Nephron (organoid): Measurements from ENCODE around the gene C11orf54.
"Not testable (repeated sequence)": the region's sequence is repeated elsewhere in the genome, so short reads cannot be mapped to it uniquely, and the experiment has no call there.

Experiments
- H3K27ac Mint-ChIP-seq, 3 experiments: 2 replicates each; pipeline ENCODE4 v1.8.0; 2020; ENCODE audit warnings: mixed read lengths in 3 of 3, mild to moderate bottlenecking in 2 of 3, moderate library complexity in 1 of 3
- H3K27me3 Mint-ChIP-seq: 2 replicates; pipeline ENCODE4 v1.8.0; 2021; ENCODE audit warnings: low read depth, mild to moderate bottlenecking, moderate library complexity, mixed read lengths
- H3K36me3 Mint-ChIP-seq: 2 replicates; pipeline ENCODE4 v1.8.0; 2020; ENCODE audit warnings: low read depth, mixed read lengths
- H3K4me1 Mint-ChIP-seq: 2 replicates; pipeline ENCODE4 v1.8.0; 2020; ENCODE audit warnings: mixed read lengths
- H3K4me3 Mint-ChIP-seq, 3 experiments: 2 replicates each; pipeline ENCODE4 v1.8.0; 2020; ENCODE audit warnings: mild to moderate bottlenecking in 3 of 3, mixed read lengths in 3 of 3, moderate library complexity in 2 of 3
- H3K9me3 Mint-ChIP-seq: 2 replicates; pipeline ENCODE4 v1.8.0; 2020; ENCODE audit warnings: mixed read lengths
- TF ChIP-seq, protein P1 (sequence below), 3 experiments: fragments of 200-600 bp; sonication (generic); IDR thresholded peaks; one replicate each; pipeline ENCODE4 v1.5.0; 2021; ENCODE audit warnings: antibody characterized with exemption in 3 of 3; ENCODE audit not compliant: unreplicated experiment in 3 of 3

Gene C11orf54

DNA sequence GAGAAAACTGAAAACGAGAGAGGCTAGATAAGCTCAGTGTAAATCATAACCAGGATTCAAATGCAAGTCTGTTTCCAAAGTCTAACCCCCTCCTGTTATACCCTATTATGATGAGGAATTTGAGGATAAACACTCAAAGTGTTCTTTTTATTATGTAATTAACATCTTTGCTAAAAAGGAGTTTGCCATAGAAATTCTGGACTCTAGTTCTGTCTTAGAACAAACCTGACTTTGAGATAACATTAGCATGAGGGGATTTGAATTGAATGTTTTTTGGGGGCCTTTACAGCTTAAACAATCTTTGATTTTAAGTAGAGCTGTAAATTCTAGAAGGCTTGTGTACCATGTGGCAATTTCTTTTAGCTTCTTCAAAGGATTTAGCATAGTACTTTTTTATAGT is 9.5 kb downstream of the C11orf54 start:
- no peaks in the 10 kb centered on the region for H3K27me3 Mint-ChIP-seq
- H3K4me3 Mint-ChIP-seq, result no peak overlapping the region
- TF ChIP-seq, protein P1, sequence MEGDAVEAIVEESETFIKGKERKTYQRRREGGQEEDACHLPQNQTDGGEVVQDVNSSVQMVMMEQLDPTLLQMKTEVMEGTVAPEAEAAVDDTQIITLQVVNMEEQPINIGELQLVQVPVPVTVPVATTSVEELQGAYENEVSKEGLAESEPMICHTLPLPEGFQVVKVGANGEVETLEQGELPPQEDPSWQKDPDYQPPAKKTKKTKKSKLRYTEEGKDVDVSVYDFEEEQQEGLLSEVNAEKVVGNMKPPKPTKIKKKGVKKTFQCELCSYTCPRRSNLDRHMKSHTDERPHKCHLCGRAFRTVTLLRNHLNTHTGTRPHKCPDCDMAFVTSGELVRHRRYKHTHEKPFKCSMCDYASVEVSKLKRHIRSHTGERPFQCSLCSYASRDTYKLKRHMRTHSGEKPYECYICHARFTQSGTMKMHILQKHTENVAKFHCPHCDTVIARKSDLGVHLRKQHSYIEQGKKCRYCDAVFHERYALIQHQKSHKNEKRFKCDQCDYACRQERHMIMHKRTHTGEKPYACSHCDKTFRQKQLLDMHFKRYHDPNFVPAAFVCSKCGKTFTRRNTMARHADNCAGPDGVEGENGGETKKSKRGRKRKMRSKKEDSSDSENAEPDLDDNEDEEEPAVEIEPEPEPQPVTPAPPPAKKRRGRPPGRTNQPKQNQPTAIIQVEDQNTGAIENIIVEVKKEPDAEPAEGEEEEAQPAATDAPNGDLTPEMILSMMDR (IDR thresholded peaks at IDR 0.05; ENCODE audit: unreplicated experiment in 3 of 3), result no peak
- H3K4me1 Mint-ChIP-seq, result peaks cover 4% of the 10 kb centered on the region
- peaks cover 23% of the 10 kb centered on the region for H3K36me3 Mint-ChIP-seq
- no peak overlapping the region for H3K27ac Mint-ChIP-seq
- no peaks in the 10 kb centered on the region for H3K9me3 Mint-ChIP-seq

DNA sequence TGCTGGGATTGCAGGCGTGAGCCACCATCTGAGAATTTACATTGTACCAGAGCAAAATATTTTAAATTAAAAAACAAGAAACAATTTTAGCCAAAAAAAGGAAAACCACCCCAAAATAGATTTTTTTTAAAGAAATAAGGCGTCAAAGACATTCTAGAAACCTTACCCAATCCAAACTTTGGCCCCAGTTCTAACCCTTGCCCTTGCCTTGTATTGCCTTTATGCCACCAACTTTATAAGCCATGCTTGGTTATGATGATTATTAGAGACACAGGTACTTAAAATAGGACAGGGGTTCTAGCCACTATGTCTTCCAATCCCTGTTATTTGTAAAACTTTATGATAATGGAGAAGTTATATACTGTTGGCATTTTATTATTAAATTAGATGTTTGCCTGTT is 11.8 kb downstream of the C11orf54 start:
- H3K27ac Mint-ChIP-seq, result no peak overlapping the region
- no peak overlapping the region for H3K4me3 Mint-ChIP-seq
- no peaks in the 10 kb centered on the region for H3K27me3 Mint-ChIP-seq
- no peaks in the 10 kb centered on the region for H3K9me3 Mint-ChIP-seq
- TF ChIP-seq, protein P1 (IDR thresholded peaks at IDR 0.05; ENCODE audit: unreplicated experiment in 3 of 3), result no peak
- no peaks in the 10 kb centered on the region for H3K4me1 Mint-ChIP-seq
- peaks cover 40% of the 10 kb centered on the region for H3K36me3 Mint-ChIP-seq

DNA sequence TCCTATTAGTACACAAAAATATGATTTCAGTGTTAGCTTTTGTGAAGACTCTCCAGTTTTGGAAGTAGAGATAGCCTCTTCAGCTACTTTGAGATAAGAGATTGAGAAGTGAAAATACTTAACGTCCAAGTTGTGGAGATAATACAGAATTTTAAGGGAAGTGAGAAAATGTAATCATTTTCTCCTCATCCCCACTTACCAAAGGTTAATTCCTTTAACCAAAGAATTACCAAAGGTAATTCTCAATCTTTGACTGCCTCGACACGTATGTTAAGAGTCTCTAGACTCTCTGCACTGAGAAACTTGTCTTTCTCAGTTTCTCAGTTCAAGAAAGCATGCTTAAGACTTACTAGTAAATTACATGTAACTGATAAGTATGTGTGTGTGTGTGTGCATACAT is 15.3 kb downstream of the C11orf54 start:
- TF ChIP-seq, protein P1 (IDR thresholded peaks at IDR 0.05; ENCODE audit: unreplicated experiment in 3 of 3), result no peak
- Mint-ChIP-seq H3K27ac (no peak overlapping the region), H3K4me1 (no peaks in the 10 kb centered on the region), H3K4me3 (no peak overlapping the region), H3K27me3 (no peaks in the 10 kb centered on the region), H3K9me3 (no peaks in the 10 kb centered on the region), H3K36me3 (peaks cover 60% of the 10 kb centered on the region)

DNA sequence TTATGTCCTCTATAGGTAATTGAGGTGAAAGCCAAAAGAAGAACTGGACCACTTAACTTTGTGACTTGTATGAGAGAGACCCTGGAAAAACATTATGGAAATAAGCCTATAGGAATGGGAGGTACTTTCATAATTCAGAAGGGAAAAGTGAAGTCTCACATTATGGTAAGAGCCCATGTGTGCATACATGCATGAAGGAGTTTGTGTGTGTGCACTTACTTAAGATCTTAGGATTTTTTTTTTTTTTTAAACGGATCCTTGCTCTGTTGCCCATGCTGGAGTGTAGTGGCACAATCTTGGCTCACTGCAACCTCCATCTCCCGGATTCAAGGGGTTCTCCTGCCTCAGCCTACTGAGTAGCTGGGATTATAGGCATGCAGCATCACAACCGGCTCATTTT is 15.8 kb downstream of the C11orf54 start:
- H3K4me3 Mint-ChIP-seq, result no peak overlapping the region
- H3K9me3 Mint-ChIP-seq, result no peaks in the 10 kb centered on the region
- peaks cover 58% of the 10 kb centered on the region for H3K36me3 Mint-ChIP-seq
- no peak overlapping the region for H3K27ac Mint-ChIP-seq
- no peaks in the 10 kb centered on the region for H3K27me3 Mint-ChIP-seq
- TF ChIP-seq, protein P1 (IDR thresholded peaks at IDR 0.05; ENCODE audit: unreplicated experiment in 3 of 3), result no peak
- no peaks in the 10 kb centered on the region for H3K4me1 Mint-ChIP-seq

DNA sequence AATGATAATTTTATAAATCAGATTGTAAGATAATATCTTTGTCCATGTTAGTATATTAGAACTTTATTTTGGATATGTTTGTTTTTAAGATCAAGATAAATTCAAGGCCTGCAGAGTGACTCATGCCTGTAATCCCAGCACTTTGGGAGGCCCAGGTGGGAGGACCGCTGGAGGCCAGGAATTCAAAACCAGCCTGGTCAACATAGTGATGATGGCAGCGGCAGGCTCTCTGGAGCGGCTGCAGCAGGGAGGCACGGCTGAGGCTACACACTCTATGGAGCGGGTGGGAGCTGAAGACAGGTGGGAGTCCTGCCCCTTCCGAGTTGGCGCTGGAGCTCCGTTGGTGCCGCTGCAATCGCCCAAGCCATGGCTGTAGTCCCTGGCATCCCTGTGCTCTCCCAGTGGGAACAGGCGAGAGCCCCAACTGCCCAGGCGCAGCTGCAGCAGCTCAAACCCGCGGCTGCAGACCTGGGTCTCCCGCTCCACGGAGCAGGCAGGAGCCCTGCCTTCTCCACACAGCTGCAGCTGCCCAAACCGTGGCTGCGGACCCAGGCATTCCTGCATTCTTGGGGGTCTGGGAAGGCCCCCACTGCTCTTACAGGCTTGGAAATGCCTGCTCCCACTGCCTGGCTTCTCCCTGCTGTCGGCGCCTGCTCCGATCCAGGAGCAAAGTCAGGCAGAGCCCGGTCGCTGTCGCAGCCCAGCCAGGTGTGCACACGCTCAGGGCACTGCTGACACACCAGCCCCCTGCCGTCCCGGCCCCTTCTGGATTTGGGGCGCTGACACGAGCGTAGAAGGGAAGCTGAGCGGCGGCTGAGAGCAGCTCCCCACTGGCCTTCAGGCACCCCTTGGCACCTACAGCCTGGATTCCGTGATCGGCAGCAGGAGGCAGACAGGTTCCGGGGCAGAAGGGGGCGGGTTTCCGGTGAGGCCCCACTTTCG is 16.7 kb downstream of the C11orf54 start:
- H3K9me3 Mint-ChIP-seq, result no peaks in the 10 kb centered on the region
- H3K27ac Mint-ChIP-seq, result no peak overlapping the region
- H3K27me3 Mint-ChIP-seq, result no peaks in the 10 kb centered on the region

DNA sequence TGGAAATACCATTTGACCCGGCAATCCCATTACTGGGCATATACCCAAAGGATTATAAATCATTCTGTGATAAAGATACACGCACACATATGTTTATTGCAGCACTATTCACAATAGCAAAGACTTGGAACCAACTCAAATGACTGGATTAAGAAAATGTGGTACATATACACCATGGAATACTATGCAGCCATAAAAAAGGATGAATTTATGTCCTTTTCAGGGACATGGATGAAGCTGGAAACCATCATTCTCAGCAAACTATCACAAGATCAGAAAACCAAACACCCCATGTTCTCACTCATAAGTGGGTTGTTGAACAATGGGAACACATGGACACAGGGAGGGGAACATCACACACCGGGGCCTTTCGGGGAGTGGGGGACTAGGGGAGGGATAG is 17.7 kb downstream of the C11orf54 start:
- H3K4me1 Mint-ChIP-seq, H3K4me3 Mint-ChIP-seq, H3K27me3 Mint-ChIP-seq, H3K27ac Mint-ChIP-seq, H3K9me3 Mint-ChIP-seq: not testable (repeated sequence)
- peaks cover 57% of the 10 kb centered on the region for H3K36me3 Mint-ChIP-seq

More for the DNA sequence above, 16.7 kb downstream of the C11orf54 start:
- TF ChIP-seq, protein P1 (IDR thresholded peaks at IDR 0.05; ENCODE audit: unreplicated experiment in 3 of 3), result no peak
- Mint-ChIP-seq H3K4me1 (no peaks in the 10 kb centered on the region), H3K36me3 (peaks cover 58% of the 10 kb centered on the region), H3K4me3 (no peak overlapping the region)
